ENCODE data around the gene PTMS.

Gene PTMS

GRCh38 chr12:6807170-6807569 is 41.0 kb downstream of the PTMS start:
- no peak for ATAC-seq
- TF ChIP-seq TCF4 (CRISPR knock-in tag; IDR thresholded peaks at IDR 0.05; ENCODE audit: borderline replicate concordance) (no peak), ZC3H10 (CRISPR knock-in tag; IDR thresholded peaks at IDR 0.05) (no peak), TOX (CRISPR knock-in tag; IDR thresholded peaks at IDR 0.05; ENCODE audit: borderline replicate concordance) (no peak), RARB (CRISPR knock-in tag; IDR thresholded peaks at IDR 0.05) (no peak), ARNTL (CRISPR knock-in tag; IDR thresholded peaks at IDR 0.05; ENCODE audit: borderline replicate concordance, low read depth) (no peak), ZNF8 (CRISPR knock-in tag; IDR thresholded peaks at IDR 0.05) (no peak), CSDC2 (CRISPR knock-in tag; IDR thresholded peaks at IDR 0.05) (no peak), ZFP30 (CRISPR knock-in tag; IDR thresholded peaks at IDR 0.05) (no peak), ZFP3 (CRISPR knock-in tag; IDR thresholded peaks at IDR 0.05) (no peak)
- TF ChIP-seq, protein P1, sequence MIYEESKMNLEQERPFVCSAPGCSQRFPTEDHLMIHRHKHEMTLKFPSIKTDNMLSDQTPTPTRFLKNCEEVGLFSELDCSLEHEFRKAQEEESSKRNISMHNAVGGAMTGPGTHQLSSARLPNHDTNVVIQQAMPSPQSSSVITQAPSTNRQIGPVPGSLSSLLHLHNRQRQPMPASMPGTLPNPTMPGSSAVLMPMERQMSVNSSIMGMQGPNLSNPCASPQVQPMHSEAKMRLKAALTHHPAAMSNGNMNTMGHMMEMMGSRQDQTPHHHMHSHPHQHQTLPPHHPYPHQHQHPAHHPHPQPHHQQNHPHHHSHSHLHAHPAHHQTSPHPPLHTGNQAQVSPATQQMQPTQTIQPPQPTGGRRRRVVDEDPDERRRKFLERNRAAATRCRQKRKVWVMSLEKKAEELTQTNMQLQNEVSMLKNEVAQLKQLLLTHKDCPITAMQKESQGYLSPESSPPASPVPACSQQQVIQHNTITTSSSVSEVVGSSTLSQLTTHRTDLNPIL (CRISPR knock-in tag; IDR thresholded peaks at IDR 0.05; ENCODE audit: low read depth) = no peak

- no peak for ATAC-seq
- TF ChIP-seq CSDC2 (CRISPR knock-in tag; IDR thresholded peaks at IDR 0.05) (no peak), ISL1 (CRISPR knock-in tag; IDR thresholded peaks at IDR 0.05) (no peak), GLIS3 (CRISPR knock-in tag; IDR thresholded peaks at IDR 0.05) (no peak), ESRRG (CRISPR knock-in tag; IDR thresholded peaks at IDR 0.05) (no peak), TSHZ2 (CRISPR knock-in tag; IDR thresholded peaks at IDR 0.05) (no peak), RARB (CRISPR knock-in tag; IDR thresholded peaks at IDR 0.05) (no peak), ZNF8 (CRISPR knock-in tag; IDR thresholded peaks at IDR 0.05) (no peak), TCF4 (CRISPR knock-in tag; IDR thresholded peaks at IDR 0.05; ENCODE audit: borderline replicate concordance) (no peak), ZNF565 (CRISPR knock-in tag; conservative IDR thresholded peaks at IDR 0.05; ENCODE audit: low read depth) (no peak), ZFP30 (CRISPR knock-in tag; IDR thresholded peaks at IDR 0.05) (no peak), ZFP3 (CRISPR knock-in tag; IDR thresholded peaks at IDR 0.05) (no peak), SNAI2 (CRISPR knock-in tag; IDR thresholded peaks at IDR 0.05) (no peak), ARNTL (CRISPR knock-in tag; IDR thresholded peaks at IDR 0.05; ENCODE audit: borderline replicate concordance, low read depth) (no peak), OSR1 (CRISPR knock-in tag; IDR thresholded peaks at IDR 0.05) (no peak), ZC3H10 (CRISPR knock-in tag; IDR thresholded peaks at IDR 0.05) (no peak), TOX (CRISPR knock-in tag; IDR thresholded peaks at IDR 0.05; ENCODE audit: borderline replicate concordance) (no peak)
- TF ChIP-seq, protein P1 (CRISPR knock-in tag; IDR thresholded peaks at IDR 0.05; ENCODE audit: low read depth) = no peak
Measured at GRCh38 chr12:6809056-6809455, 42.9 kb downstream of the PTMS start.

- TF ChIP-seq SNAI2 (CRISPR knock-in tag; IDR thresholded peaks at IDR 0.05) (no peak), ISL1 (CRISPR knock-in tag; IDR thresholded peaks at IDR 0.05) (no peak), PPARA (CRISPR knock-in tag; IDR thresholded peaks at IDR 0.05; ENCODE audit: borderline replicate concordance) (no peak), GLIS3 (CRISPR knock-in tag; IDR thresholded peaks at IDR 0.05) (no peak), ZNF8 (CRISPR knock-in tag; IDR thresholded peaks at IDR 0.05) (no peak), ZNF565 (CRISPR knock-in tag; conservative IDR thresholded peaks at IDR 0.05; ENCODE audit: low read depth) (no peak), OSR1 (CRISPR knock-in tag; IDR thresholded peaks at IDR 0.05) (no peak), ZFP3 (CRISPR knock-in tag; IDR thresholded peaks at IDR 0.05) (no peak), CSDC2 (CRISPR knock-in tag; IDR thresholded peaks at IDR 0.05) (no peak), ARNTL (CRISPR knock-in tag; IDR thresholded peaks at IDR 0.05; ENCODE audit: borderline replicate concordance, low read depth) (no peak), CSRNP3 (CRISPR knock-in tag; IDR thresholded peaks at IDR 0.05) (no peak), ZNF70 (CRISPR knock-in tag; IDR thresholded peaks at IDR 0.05) (no peak), POU6F1 (CRISPR knock-in tag; IDR thresholded peaks at IDR 0.05; ENCODE audit: borderline replicate concordance, low read depth) (no peak), BACH2 (CRISPR knock-in tag; IDR thresholded peaks at IDR 0.05; ENCODE audit: borderline replicate concordance) (no peak)
- TF ChIP-seq, protein P1 (CRISPR knock-in tag; IDR thresholded peaks at IDR 0.05; ENCODE audit: low read depth) = no peak
- ATAC-seq = peak; percentile 31; the same call in 2 of the 3 replicates
Measured at GRCh38 chr12:6810758-6811157, 44.6 kb downstream of the PTMS start.

Data from SK-N-SH treated with all-trans-retinoic acid at 6 μM for 48 hours (cell line).